ENCODE results near the gene DMXL2.

DMXL2 gene

GRCh38 chr15:51622604-51623370, at the start of gene DMXL2:
TSS of gene DMXL2 (minus strand) at chr15:51622771. CDS start at chr15:51622545, 226 bp downstream.
- TF ChIP-seq GATA2 (IDR thresholded peaks at IDR 0.05; ENCODE audit: low read depth, low read length) (no peak), GATA3 (IDR thresholded peaks at IDR 0.05; ENCODE audit: low read depth, low read length) (no peak)

GRCh38 chr15:51672155-51672687, 49.6 kb upstream of the DMXL2 start:
- TF ChIP-seq GATA2 (IDR thresholded peaks at IDR 0.05; ENCODE audit: low read depth, low read length) (no peak), GATA3 (IDR thresholded peaks at IDR 0.05; ENCODE audit: low read depth, low read length) (no peak)

GRCh38 chr15:51669381-51669780, 46.8 kb upstream of the DMXL2 start:
- TF ChIP-seq GATA2 (IDR thresholded peaks at IDR 0.05; ENCODE audit: low read depth, low read length) (no peak), GATA3 (IDR thresholded peaks at IDR 0.05; ENCODE audit: low read depth, low read length) (no peak)

GRCh38 chr15:51668446-51668845, 45.9 kb upstream of the DMXL2 start:
- TF ChIP-seq GATA2 (IDR thresholded peaks at IDR 0.05; ENCODE audit: low read depth, low read length) = no peak
- TF ChIP-seq GATA3 (IDR thresholded peaks at IDR 0.05; ENCODE audit: low read depth, low read length) = no peak

- TF ChIP-seq GATA3 (IDR thresholded peaks at IDR 0.05; ENCODE audit: low read depth, low read length) (peak; percentile 95), GATA2 (IDR thresholded peaks at IDR 0.05; ENCODE audit: low read depth, low read length) (peak; percentile 90)
These were observed 44.9 kb upstream of the DMXL2 start for GRCh38 chr15:51667478-51667877.

- TF ChIP-seq GATA2 (IDR thresholded peaks at IDR 0.05; ENCODE audit: low read depth, low read length) = no peak
- no peak for TF ChIP-seq GATA3 (IDR thresholded peaks at IDR 0.05; ENCODE audit: low read depth, low read length)
These were observed 38.5 kb upstream of the DMXL2 start for GRCh38 chr15:51661072-51661471.

GRCh38 chr15:51658664-51659063, 36.1 kb upstream of the DMXL2 start:
- TF ChIP-seq GATA3 (IDR thresholded peaks at IDR 0.05; ENCODE audit: low read depth, low read length) (no peak), GATA2 (IDR thresholded peaks at IDR 0.05; ENCODE audit: low read depth, low read length) (no peak)

GRCh38 chr15:51652084-51652668, 29.6 kb upstream of the DMXL2 start:
- TF ChIP-seq GATA3 (IDR thresholded peaks at IDR 0.05; ENCODE audit: low read depth, low read length) = no peak
- no peak for TF ChIP-seq GATA2 (IDR thresholded peaks at IDR 0.05; ENCODE audit: low read depth, low read length)

GRCh38 chr15:51649659-51650521, 27.3 kb upstream of the DMXL2 start:
- TF ChIP-seq GATA2 (IDR thresholded peaks at IDR 0.05; ENCODE audit: low read depth, low read length) (no peak), GATA3 (IDR thresholded peaks at IDR 0.05; ENCODE audit: low read depth, low read length) (no peak)

GRCh38 chr15:51647128-51647562, 24.6 kb upstream of the DMXL2 start:
- no peak for TF ChIP-seq GATA2 (IDR thresholded peaks at IDR 0.05; ENCODE audit: low read depth, low read length)

GRCh38 chr15:51642696-51643095, 20.1 kb upstream of the DMXL2 start:
- TF ChIP-seq GATA3 (IDR thresholded peaks at IDR 0.05; ENCODE audit: low read depth, low read length) = no peak
- no peak for TF ChIP-seq GATA2 (IDR thresholded peaks at IDR 0.05; ENCODE audit: low read depth, low read length)

GRCh38 chr15:51641490-51642130, 19.0 kb upstream of the DMXL2 start:
- no peak for TF ChIP-seq GATA2 (IDR thresholded peaks at IDR 0.05; ENCODE audit: low read depth, low read length)
- no peak for TF ChIP-seq GATA3 (IDR thresholded peaks at IDR 0.05; ENCODE audit: low read depth, low read length)

- TF ChIP-seq GATA3 (IDR thresholded peaks at IDR 0.05; ENCODE audit: low read depth, low read length) (no peak), GATA2 (IDR thresholded peaks at IDR 0.05; ENCODE audit: low read depth, low read length) (no peak)
These were observed 12.1 kb upstream of the DMXL2 start for GRCh38 chr15:51634591-51635198.
